Measurements from ENCODE around the gene UBA5.
"Not testable (repeated sequence)": the region's sequence is repeated elsewhere in the genome, so short reads cannot be mapped to it uniquely, and the experiment has no call there.

Gene UBA5

GRCh38 chr3:132660052-132660810 is at the start of gene UBA5:
UBA5 (plus strand) TSS chr3:132660329; CDS start chr3:132660538, 209 bp downstream.
- in situ Hi-C loops (cut with HindIII; ENCODE audit: low sequenced_read_pairs), result no loop called here

GRCh38 chr3:132615301-132615700 is 44.8 kb upstream of the UBA5 start:
- in situ Hi-C loops (cut with HindIII; ENCODE audit: low sequenced_read_pairs), result not testable (repeated sequence)

GRCh38 chr3:132615881-132616280 is 44.2 kb upstream of the UBA5 start:
- in situ Hi-C loops (cut with HindIII; ENCODE audit: low sequenced_read_pairs), result no loop called here

- in situ Hi-C loops (cut with HindIII; ENCODE audit: low sequenced_read_pairs), result no loop called here
Observed at GRCh38 chr3:132616780-132617179, 43.3 kb upstream of the UBA5 start.

GRCh38 chr3:132622148-132622547 is 38.0 kb upstream of the UBA5 start:
- in situ Hi-C loops (cut with HindIII; ENCODE audit: low sequenced_read_pairs), result no loop called here

- in situ Hi-C loops (cut with HindIII; ENCODE audit: low sequenced_read_pairs), result no loop called here
Observed at GRCh38 chr3:132622761-132623160, 37.4 kb upstream of the UBA5 start.

- in situ Hi-C loops (cut with HindIII; ENCODE audit: low sequenced_read_pairs), result no loop called here
Observed at GRCh38 chr3:132623646-132624045, 36.5 kb upstream of the UBA5 start.

GRCh38 chr3:132624790-132625189 is 35.3 kb upstream of the UBA5 start:
- in situ Hi-C loops (cut with HindIII; ENCODE audit: low sequenced_read_pairs), result no loop called here

- in situ Hi-C loops (cut with HindIII; ENCODE audit: low sequenced_read_pairs), result no loop called here
Observed at GRCh38 chr3:132625613-132626012, 34.5 kb upstream of the UBA5 start.

GRCh38 chr3:132626955-132627354 is 33.2 kb upstream of the UBA5 start:
- in situ Hi-C loops (cut with HindIII; ENCODE audit: low sequenced_read_pairs), result no loop called here

- in situ Hi-C loops (cut with HindIII; ENCODE audit: low sequenced_read_pairs), result no loop called here
Observed at GRCh38 chr3:132628157-132628556, 32.0 kb upstream of the UBA5 start.

- in situ Hi-C loops (cut with HindIII; ENCODE audit: low sequenced_read_pairs), result no loop called here
Observed at GRCh38 chr3:132629928-132630327, 30.2 kb upstream of the UBA5 start.

- in situ Hi-C loops (cut with HindIII; ENCODE audit: low sequenced_read_pairs), result no loop called here
Observed at GRCh38 chr3:132630612-132631011, 29.5 kb upstream of the UBA5 start.

GRCh38 chr3:132635052-132635451 is 25.1 kb upstream of the UBA5 start:
- in situ Hi-C loops (cut with HindIII; ENCODE audit: low sequenced_read_pairs), result no loop called here

- in situ Hi-C loops (cut with HindIII; ENCODE audit: low sequenced_read_pairs), result no loop called here
Observed at GRCh38 chr3:132637590-132637989, 22.5 kb upstream of the UBA5 start.

- in situ Hi-C loops (cut with HindIII; ENCODE audit: low sequenced_read_pairs), result no loop called here
Observed at GRCh38 chr3:132638706-132639105, 21.4 kb upstream of the UBA5 start.

- in situ Hi-C loops (cut with HindIII; ENCODE audit: low sequenced_read_pairs), result not testable (repeated sequence)
Observed at GRCh38 chr3:132641427-132641826, 18.7 kb upstream of the UBA5 start.

- in situ Hi-C loops (cut with HindIII; ENCODE audit: low sequenced_read_pairs), result no loop called here
Observed at GRCh38 chr3:132641837-132642538, 18.1 kb upstream of the UBA5 start.

- in situ Hi-C loops (cut with HindIII; ENCODE audit: low sequenced_read_pairs), result no loop called here
Observed at GRCh38 chr3:132642539-132642847, 17.6 kb upstream of the UBA5 start.

- in situ Hi-C loops (cut with HindIII; ENCODE audit: low sequenced_read_pairs), result no loop called here
Observed at GRCh38 chr3:132643366-132643765, 16.8 kb upstream of the UBA5 start.

GRCh38 chr3:132645058-132645457 is 15.1 kb upstream of the UBA5 start:
- in situ Hi-C loops (cut with HindIII; ENCODE audit: low sequenced_read_pairs), result no loop called here

GRCh38 chr3:132650153-132650552 is 10.0 kb upstream of the UBA5 start:
- in situ Hi-C loops (cut with HindIII; ENCODE audit: low sequenced_read_pairs), result no loop called here

All from DLD1 (cell line).